CD4-positive, alpha-beta T cell treated with Interleukin-10 for 1 hour (primary cell): ENCODE measurements around the gene MCUB.
A peak's percentile ranks its signal among the peaks of the same experiment; 100 is the strongest.
"Not testable (repeated sequence)": the region's sequence is repeated elsewhere in the genome, so short reads cannot be mapped to it uniquely, and the experiment has no call there.

Experiments used
- DNase-seq: peaks from one replicate; pipeline ENCODE4 v3.0.0-alpha.2; 2020

The MCUB gene

GRCh38 chr4:109579997-109580396 lies 20.0 kb downstream of the MCUB start:
- DNase-seq = not testable (repeated sequence)

DNA sequence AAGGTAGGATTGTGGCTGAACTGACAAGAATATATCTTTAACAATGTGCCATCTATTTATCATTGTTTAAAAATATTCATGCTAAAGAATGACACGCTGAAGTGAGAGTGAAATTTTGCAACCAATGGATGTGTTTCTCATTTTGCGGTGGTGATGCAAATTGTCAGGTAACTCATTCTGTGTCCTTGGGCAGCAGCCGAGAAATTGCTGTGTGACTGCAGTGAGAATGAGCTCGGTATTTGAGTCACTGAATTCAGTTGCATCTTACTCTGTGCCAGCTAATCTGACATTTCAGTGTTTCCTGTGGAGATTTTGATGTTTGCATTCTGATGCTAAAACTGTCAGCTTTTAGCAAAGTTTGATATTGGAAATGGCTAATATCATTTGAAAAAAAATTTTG lies 28.1 kb downstream of the MCUB start:
- peak; percentile 4 for DNase-seq

- no peak for DNase-seq
Measured at GRCh38 chr4:109589119-109589518, 29.1 kb downstream of the MCUB start.

DNA sequence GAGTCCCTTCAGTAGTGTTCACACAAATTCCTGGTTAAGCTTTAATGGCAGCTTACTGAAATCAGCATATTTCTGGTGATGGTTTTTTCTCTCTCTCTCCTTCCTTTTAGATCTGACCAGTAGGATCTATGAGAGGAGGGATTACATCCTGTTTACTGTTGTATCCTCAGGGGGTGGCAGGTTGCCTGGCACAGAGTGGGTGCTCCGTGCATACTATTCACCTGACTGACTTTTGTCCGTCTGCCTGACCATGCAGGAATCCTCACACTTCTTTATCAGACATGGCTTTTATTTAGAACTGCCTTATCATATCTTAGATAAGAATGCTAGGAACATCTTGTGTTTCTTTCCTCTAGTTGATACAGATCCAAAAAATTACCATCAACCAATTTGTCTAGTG lies 29.6 kb downstream of the MCUB start:
- no peak for DNase-seq

- no peak for DNase-seq
Measured at GRCh38 chr4:109590905-109591304, 30.9 kb downstream of the MCUB start.

- no peak for DNase-seq
Measured at GRCh38 chr4:109592367-109592766, 32.3 kb downstream of the MCUB start.

DNA sequence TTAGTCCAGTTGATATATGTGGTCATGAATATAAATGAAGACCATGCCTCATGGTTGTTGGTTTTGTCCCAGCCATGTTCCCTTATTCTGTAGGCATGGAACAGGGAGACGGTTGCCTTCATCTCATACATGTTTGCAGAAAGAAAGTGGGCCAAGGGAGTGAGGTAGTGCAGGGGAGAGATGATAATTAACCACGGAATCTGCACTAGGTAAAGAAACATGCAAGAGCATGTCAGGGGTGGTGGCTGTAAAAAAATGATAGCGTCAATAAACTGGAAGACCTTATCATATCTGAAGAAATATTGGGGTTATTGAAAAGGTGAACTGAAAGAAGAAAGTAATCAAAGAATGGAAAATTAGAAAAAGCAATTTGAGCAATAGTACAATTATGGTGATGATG lies 35.1 kb downstream of the MCUB start:
- DNase-seq = not testable (repeated sequence)

GRCh38 chr4:109596420-109597085 lies 36.5 kb downstream of the MCUB start:
- not testable (repeated sequence) for DNase-seq

- DNase-seq = no peak
Measured at GRCh38 chr4:109599046-109599652, 39.1 kb downstream of the MCUB start.

DNA sequence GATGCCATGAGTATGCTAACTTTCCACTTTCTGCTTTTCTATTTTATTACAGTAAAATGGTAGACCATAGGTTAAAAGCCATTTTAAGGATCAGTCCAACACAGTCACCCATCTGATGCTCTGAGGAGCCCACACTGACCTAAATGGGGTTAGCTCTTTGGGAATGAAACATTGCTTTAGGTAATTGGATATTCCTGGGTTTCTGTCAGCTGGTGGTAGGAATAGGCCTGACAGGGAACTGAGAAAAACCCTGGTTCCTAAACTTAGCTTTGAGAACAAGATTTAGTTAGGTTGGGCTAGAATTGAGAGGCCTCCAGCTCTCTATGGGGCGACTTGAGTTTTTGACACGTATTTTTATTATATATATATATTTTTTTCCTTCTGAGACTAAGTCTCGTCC lies 40.4 kb downstream of the MCUB start:
- DNase-seq = no peak

GRCh38 chr4:109601336-109601735 lies 41.3 kb downstream of the MCUB start:
- no peak for DNase-seq

GRCh38 chr4:109607976-109608375 lies 47.9 kb downstream of the MCUB start:
- DNase-seq = no peak

DNA sequence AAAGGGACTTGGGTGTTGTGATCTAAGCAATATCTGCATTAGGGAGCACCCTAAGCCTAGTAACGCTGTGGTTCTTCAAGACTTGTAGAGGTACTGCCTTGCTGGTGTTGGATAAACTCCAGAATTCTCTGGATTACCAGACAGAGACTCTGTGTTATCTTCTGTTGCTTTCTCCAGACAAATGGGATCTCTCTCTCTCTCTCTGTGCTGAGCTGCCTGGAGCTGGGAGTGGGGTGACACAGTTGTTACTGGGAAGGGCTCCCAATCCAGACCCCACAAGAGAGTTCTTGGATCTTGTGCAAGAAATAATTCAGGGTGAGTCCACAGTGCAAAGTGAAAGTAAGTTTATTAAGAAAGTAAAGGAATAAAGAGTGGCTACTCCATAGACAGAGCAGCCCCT lies 48.8 kb downstream of the MCUB start:
- DNase-seq = no peak

- no peak for DNase-seq
Measured at GRCh38 chr4:109609431-109609830, 49.4 kb downstream of the MCUB start.

- DNase-seq = no peak
Measured at GRCh38 chr4:109610489-109610888, 50.4 kb downstream of the MCUB start.

DNA sequence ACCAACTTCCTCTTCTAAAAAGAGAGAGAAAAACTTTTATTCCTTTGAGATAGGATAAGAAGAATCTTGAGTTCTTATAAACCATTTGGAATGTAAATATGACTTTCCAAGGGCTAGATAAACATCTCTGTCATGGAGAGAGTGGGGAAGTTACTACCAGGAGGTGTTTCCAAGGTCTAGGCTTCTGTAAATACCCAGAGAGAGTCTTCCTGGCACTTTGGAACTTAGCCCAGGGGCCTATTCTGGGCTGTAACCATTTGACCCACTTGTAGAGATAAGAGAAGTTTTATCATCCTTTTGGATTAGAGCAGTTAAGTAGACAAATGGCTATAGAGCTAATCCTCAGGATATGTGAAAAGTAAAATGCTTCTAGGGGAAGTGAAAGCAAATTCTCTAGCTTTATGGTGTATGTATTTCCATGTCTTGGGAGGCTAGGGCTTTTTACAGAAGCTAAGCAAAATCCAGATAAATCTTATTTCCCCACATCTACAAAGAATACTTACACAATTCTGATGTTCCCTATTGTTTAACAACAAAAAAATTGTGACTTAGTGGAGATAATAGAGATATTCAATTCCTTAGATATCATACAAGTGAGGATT lies 51.1 kb downstream of the MCUB start:
- DNase-seq = no peak

DNA sequence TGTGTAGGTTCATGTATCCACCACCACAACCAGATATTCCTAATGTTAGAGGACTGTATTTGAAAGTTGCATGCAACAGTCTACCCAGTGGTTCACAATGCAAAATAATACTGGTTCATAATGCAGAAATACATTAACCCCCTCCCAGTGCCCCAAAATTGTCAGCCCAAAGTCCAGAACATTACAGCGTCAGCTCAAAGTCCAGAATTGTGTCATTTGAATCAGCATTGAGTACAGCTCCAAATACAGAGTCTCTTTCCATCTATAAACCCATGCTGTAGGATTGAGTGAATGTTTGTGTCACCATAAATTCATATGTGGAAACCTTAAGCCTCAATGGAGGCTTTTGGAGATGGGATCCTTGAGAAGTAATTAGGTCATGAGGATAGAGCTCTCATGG lies 54.0 kb downstream of the MCUB start:
- no peak for DNase-seq

DNA sequence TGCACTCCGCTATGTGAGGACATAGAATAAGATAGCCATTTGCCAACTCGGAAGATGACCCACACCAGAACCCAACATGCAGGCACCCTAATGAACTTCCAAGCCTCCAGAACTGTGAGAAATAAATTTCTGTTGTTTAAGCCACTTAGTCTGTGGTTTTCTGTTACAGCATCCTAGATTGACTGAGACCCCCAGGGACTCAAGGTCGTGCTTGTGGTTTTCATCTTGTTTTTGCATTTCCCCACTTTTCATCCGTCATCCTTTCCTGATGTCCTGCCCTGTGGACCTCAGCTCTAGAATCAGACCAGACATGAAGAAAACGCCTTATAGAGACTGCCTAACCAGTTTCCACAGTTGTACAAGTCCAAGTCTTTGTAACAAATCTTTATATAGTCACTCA lies 54.4 kb downstream of the MCUB start:
- DNase-seq = no peak

DNA sequence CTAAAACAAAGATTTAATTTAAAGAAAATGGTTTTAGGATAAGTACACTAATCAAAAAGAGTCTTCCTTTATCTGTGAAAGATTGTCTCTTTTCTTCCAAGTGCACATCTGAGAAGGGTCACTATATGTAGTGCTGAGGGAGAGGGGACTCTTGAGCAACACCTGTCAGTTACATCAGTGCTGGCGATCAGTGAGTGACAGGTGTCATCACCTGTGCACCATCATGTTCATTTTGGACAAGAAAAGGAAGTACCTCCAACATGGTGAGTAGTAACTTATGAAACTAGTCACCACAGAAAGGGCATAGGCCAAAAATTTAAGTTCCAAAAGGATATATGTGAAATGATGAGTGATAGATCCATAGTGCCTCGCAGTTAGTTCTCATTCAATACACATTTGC lies 55.7 kb downstream of the MCUB start:
- DNase-seq = no peak

DNA sequence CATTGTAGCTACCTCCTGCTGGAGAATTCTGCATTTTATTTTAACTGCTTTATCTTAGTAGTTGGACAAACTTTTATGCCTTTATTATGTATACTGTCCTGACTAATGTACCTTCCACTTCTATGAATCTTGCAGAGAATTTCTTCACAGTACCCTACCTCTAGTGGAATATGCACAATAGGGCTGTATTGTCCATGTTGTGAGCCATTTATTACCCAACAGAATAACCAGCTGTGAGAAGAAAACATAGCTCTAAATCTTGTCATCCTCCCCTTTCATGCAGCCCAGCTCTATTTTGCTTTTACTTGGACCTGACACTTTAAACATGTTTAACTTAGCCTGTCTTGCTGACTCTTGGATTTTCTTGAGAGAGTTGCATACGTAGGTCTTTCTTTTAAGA lies 56.2 kb downstream of the MCUB start:
- DNase-seq = no peak

- DNase-seq = no peak
Measured at GRCh38 chr4:109622626-109623025, 62.6 kb downstream of the MCUB start.

GRCh38 chr4:109624536-109624935 lies 64.5 kb downstream of the MCUB start:
- DNase-seq = no peak

DNA sequence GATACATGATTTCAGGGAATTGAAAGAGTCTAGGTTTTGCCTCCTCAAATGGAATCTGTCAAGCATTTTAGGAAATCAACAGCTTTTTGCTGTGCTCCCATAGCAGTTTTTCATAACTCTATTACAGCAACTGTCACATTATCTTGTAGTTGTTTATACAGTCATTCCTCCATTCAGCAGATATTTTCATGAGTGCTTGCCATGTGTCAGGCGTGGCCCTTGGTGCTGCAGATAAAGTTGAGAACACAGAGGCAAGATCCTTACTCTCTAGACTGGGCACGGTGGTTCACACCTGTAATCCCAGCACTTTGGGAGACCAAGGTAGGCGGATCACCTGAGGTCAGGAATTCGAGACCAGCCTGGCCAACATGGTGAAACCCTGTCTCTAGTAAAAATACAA lies 67.3 kb downstream of the MCUB start:
- no peak for DNase-seq

GRCh38 chr4:109629775-109630174 lies 69.7 kb downstream of the MCUB start:
- no peak for DNase-seq
